NCI-H524 (cell line): ENCODE results near the gene CASQ1.
A peak's percentile ranks its signal among the peaks of the same experiment; 100 is the strongest.

ENCODE experiments used
- DNase-seq, 2 experiments: peaks; one replicate each; lab custom pipeline; 2025; lab: John Stamatoyannopoulos, UW

CASQ1 gene

DNA sequence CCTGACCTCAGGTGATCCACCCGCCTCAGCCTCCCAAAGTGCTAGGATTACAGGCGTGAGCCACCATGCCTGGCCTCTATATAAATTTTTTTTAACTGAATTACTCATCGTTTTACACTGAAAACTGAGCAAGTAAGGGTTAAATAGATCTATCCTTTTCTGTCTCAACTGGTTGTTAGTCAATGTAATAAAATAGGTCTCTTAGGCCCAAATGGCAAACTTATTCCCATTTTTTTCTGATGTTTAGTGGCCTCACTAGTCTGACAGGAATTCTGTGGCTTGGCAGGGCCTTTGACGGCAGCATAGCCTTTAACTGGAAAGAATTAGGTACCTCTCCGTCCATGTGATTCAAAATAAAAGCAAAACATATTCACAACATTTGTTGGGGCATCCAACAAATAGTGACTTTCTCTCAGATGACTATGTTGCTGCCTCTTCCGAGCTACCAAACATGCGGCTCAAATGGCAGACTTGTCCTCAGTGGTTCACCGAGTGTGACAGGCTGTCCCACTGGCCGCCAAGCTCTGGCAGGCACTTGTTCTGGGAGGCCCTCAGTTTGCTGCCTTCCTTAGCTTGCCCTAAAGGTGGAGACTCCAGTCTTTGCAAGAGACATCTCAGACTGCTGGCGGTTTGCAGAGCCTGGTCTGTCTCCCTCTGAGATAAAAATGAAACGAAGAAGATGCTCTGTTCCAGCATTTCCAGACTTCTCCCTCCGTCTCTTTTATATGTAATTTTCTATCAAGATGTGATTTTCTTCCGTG lies 21.6 kb upstream of the CASQ1 start:
- no peak for DNase-seq

- no peak for DNase-seq
Measured at GRCh38 chr1:160169553-160170399, 20.6 kb upstream of the CASQ1 start.

- no peak for DNase-seq
Measured at GRCh38 chr1:160171354-160171753, 19.0 kb upstream of the CASQ1 start.

DNA sequence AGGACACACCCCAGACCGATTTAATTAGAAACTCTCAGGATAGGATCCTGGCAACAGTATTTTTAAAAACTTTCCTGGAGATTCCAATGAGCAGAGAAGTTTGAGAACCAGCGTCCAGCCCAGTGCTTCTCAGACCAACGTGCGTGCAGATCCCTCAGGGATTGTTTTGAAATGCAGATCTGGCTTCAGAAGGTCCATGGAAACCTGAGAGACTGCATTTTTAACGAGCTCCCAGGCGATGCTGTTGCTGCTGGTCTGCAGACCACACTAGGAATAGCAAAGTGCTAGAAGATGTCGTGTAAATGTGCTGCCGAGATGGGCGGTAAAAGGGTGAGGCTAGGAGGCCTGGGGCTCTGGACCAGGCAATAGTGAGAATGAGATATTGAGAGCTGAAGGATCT lies 18.4 kb upstream of the CASQ1 start:
- no peak for DNase-seq

DNA sequence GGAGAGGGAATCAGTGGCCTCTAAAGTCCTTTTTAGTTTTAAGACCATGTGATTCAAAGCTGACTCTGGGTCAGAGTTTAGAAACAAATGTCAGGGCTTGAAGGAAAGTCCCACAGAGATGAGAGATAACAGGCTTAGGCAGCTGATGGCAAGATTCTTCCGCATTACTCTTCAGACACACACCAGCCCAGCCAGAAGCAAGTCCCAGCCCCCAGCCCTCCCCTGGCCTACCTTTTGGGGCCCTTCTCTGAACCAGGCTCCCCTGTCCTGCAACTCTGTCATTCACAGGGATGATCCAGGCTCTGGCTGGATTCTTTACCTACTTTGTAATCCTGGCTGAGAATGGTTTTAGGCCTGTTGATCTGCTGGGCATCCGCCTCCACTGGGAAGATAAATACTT lies 13.1 kb upstream of the CASQ1 start:
- DNase-seq, result no peak

GRCh38 chr1:160177667-160178066 lies 12.7 kb upstream of the CASQ1 start:
- no peak for DNase-seq

DNA sequence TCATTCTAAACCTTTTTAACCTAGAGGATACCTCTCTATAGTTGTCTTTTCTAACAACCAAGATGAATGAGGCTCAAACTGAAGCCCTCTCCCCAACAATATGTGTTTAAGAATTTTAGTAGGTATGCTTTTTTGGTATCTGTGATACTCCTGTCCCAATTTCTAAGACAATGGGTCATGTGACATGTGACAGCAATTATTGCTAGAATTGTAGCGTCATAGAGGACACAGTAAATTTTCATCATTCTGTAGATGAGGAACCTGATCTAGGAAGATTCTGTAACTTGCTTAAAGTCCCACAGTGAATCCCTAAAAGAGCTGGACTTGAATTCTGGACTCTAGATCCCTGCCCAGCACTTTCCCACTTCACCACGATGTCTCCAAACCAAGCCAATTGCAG lies 11.6 kb upstream of the CASQ1 start:
- DNase-seq, result no peak

GRCh38 chr1:160179336-160179735 lies 11.0 kb upstream of the CASQ1 start:
- no peak for DNase-seq

- DNase-seq, result no peak
Measured at GRCh38 chr1:160186246-160186645, 4.1 kb upstream of the CASQ1 start.

GRCh38 chr1:160186729-160187128 lies 3.6 kb upstream of the CASQ1 start:
- DNase-seq, result no peak

DNA sequence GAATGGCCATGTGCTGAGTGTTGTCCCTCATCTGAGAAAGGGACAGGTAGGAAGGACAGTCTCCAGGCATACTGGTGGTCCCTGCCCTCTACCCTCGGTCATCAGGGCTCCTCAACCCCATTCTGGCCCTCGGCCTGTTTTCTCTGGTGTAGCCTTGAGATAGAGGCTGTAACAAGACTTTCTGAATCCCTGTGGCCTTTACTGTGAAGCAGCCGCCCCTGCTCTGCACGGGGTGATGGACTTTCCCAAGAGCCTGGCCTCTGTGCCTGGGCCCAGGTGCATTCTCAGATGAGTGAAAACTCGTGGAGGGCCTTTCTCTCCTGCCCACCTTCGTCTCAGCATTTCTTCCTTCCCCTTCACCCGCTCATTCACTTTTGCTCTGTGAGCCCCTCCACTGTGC lies 3.0 kb upstream of the CASQ1 start:
- DNase-seq, result no peak

GRCh38 chr1:160188341-160188740 lies 2.0 kb upstream of the CASQ1 start:
- no peak for DNase-seq

DNA sequence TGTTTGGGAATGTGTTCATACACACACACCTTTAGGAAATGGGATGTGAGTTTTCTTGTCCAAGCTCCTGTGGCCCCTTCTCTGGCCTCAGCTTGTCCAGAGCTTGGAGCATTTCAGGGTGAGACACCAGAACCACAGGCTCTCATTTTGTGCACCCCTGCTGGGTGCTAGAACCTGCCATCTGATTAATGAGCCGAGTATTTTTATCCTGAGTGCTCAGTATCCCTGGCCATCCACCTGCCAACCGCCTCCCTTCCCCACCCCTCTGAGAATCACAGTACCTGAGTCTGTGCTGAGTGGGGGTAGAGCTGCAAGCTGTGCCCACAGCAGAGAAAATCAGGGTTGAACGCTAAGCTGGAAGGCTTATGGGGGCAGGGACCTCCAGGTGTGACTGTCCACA lies 1.4 kb downstream of the CASQ1 start:
- no peak for DNase-seq

- DNase-seq, result no peak
Measured at GRCh38 chr1:160192234-160192633, 1.9 kb downstream of the CASQ1 start.

DNA sequence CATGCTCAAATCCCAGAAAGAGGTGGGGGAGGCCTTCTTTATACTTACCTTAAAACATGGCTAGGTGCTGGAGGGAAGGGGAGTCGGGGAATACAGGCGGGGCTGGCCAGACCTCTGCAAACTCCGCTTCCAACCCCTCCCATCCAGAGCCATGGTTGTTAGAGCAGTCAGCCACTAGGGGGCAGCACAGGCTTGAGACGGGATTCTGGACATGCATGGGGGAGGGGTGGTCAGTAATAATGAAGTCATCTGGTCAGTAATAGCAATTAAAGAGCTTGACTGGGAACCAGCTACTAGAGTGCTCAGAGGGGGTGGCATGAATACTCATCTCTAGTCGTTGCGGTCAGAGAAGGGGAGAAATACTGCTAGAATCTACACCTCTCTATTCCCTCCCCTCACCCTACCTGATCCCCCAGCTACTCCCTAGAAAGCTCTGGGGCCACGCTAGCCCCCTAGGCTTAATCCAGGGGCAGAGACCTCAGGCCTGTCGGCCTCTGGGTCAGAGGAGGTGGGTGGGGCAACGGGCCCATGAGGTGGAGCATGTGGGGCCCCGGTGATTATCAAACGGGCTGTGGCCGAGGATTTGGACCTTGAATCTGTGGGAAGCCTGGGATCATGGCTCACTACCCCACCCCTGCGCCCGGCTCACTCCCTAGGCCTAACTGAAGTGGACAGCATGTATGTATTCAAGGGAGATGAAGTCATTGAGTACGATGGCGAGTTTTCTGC lies 2.9 kb downstream of the CASQ1 start:
- peak; percentile 72 to 77 for DNase-seq

DNA sequence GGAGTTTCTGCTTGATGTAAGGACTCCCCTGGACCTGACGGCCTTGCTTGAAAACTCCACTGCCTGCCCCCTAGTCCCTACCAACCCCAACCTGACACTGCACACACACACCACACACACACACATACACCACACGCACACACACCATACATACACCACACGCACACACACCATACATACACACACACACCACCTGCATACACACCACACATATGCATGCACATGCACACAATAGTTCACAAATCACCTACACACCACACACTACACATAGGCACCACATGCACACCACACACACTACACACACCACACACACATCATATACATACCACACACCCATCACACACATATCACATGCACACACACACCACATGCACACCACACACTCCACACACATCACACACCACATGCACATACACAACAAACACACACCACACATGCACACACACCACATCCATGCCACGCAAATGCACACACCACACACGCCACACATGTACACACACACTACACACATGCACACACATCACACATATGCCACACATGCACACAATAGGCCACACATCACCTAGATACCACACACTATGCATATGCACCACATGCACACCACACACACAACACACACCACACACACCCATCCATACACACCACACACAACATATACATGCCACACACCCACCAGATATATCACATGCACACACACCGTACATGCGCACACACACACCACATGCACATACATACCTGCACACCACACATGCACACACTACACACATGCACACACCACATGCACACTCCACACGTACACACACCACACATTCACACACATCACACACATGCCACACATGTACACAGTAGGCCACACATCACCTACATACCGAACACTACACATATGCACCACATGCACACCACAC lies 3.7 kb downstream of the CASQ1 start:
- DNase-seq, result no peak

GRCh38 chr1:160194737-160195059 lies 4.3 kb downstream of the CASQ1 start:
- no peak for DNase-seq

- DNase-seq, result no peak
Measured at GRCh38 chr1:160196143-160196542, 5.8 kb downstream of the CASQ1 start.

- no peak for DNase-seq
Measured at GRCh38 chr1:160197231-160197630, 6.9 kb downstream of the CASQ1 start.

GRCh38 chr1:160200786-160201185 lies 10.4 kb downstream of the CASQ1 start:
- DNase-seq, result no peak

DNA sequence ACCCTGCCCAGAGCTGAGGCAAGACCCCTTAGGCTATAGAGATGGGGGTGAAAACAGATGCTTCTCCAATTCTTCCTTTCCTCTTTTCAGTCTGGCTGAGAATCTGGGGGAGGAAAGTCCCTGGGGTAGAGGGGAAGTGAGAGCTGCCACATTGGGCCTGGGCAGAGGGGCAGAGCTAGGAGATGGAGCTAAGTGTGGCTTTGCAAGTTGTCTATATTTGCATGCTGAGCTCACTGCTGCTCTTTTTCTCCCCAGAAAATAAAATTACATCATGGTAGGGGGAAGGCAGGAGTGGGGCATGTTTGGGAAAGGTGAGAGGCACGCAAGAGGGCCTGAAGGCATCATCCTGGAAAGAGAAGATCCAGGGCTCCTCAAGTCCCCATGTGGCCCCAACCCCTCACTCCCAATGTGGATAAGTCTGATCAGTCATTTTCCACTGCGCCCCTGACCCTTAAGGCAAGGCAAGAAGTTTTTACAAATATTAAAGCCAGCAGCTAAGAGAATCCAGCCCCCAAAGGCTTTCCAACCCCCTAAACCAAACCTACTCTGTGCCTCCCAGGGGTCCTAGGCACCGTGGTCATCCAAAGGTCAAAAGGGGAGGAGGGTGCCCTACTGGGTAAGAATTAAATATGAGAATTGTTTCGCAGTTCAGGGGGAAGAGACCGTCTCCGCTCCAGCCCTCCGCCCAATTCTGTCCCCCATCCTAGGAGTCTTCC lies 14.3 kb downstream of the CASQ1 start:
- no peak for DNase-seq
